Neural cell (in vitro differentiated cells): ENCODE measurements around the gene ENHO. TPM values are rescaled to one million over a fixed set of nuclear protein-coding genes. Genes with fewer than 3 reads are reported as not detected.

Source experiments
- H2AFZ ChIP-seq: fragments of 200-600, 300-800 bp; sonication (generic), shearing (Covaris generic); 2 replicates; pipeline ENCODE4 v1.6.0; 2014; ENCODE audit warnings: low read depth, mild to moderate bottlenecking, antibody characterized with exemption, low read length, moderate library complexity
- H3F3A ChIP-seq: fragments of 200-600 bp; shearing (Covaris generic); 2 replicates; pipeline ENCODE4 v1.6.1; 2016; ENCODE audit warnings: mild to moderate bottlenecking, moderate library complexity, mixed read lengths, antibody characterized with exemption, low read length; ENCODE audit not compliant: insufficient read depth, poor library complexity, severe bottlenecking
- H3K27ac ChIP-seq: fragments of 200-600, 300-800 bp; sonication (generic), shearing (Covaris generic); 2 replicates; pipeline ENCODE4 v1.5.1; 2014; ENCODE audit warnings: mild to moderate bottlenecking, low read length, moderate library complexity
- H3K27me3 ChIP-seq: fragments of 300-800, 200-600 bp; sonication (generic), shearing (Covaris generic); 2 replicates; pipeline ENCODE4 v1.6.0; 2014; ENCODE audit warnings: mild to moderate bottlenecking, low read depth, low read length, moderate library complexity; ENCODE audit not compliant: insufficient read depth
- H3K36me3 ChIP-seq: fragments of 300-800, 200-600 bp; sonication (generic), shearing (Covaris generic); 2 replicates; pipeline ENCODE4 v1.5.1; 2014; ENCODE audit warnings: mild to moderate bottlenecking, antibody characterized with exemption, low read length, moderate library complexity; ENCODE audit not compliant: insufficient read depth
- H3K4me2 ChIP-seq: fragments of 300-800, 200-600 bp; sonication (generic), shearing (Covaris generic); 2 replicates; pipeline ENCODE4 v1.6.0; 2014; ENCODE audit warnings: mild to moderate bottlenecking, low read length
- H3K4me3 ChIP-seq: fragments of 300-800, 200-600 bp; sonication (generic), shearing (Covaris generic); 2 replicates; pipeline ENCODE4 v1.5.1; 2014; ENCODE audit warnings: mild to moderate bottlenecking, low read length, moderate library complexity
- H3K79me2 ChIP-seq: fragments of 200-600 bp; shearing (Covaris generic); replicated peaks from 2 replicates; pipeline ENCODE4 v1.6.0; 2014; ENCODE audit warnings: mild to moderate bottlenecking, low read length, moderate library complexity; ENCODE audit not compliant: insufficient read depth
- H3K9ac ChIP-seq: fragments of 300-800, 200-600 bp; sonication (generic), shearing (Covaris generic); 2 replicates; pipeline ENCODE4 v1.6.1; 2016; ENCODE audit warnings: mild to moderate bottlenecking, low read length, mixed read lengths
- H3K9me2 ChIP-seq: fragments of 200-600 bp; shearing (Covaris generic); 2 replicates; pipeline ENCODE4 v1.6.1; 2016; ENCODE audit warnings: mild to moderate bottlenecking, low read length, mixed read lengths; ENCODE audit not compliant: insufficient read depth
- H3K9me3 ChIP-seq: fragments of 200-600, 300-800 bp; sonication (generic), shearing (Covaris generic); 2 replicates; pipeline ENCODE4 v1.6.1; 2016; ENCODE audit warnings: mild to moderate bottlenecking, mixed run types, low read length, moderate library complexity, mixed read lengths
- H4K20me1 ChIP-seq: fragments of 200-600 bp; shearing (Covaris generic); 2 replicates; pipeline ENCODE4 v1.6.1; 2016; ENCODE audit warnings: mild to moderate bottlenecking, mixed run types; ENCODE audit not compliant: insufficient read depth
- EP300 ChIP-seq: fragments of 450-650 bp; conservative IDR thresholded peaks from 2 replicates; pipeline ENCODE4 v1.6.1; 2014; ENCODE audit warnings: antibody characterized with exemption, mild to moderate bottlenecking, moderate library complexity; ENCODE audit not compliant: poor library complexity, severe bottlenecking
- EZH2 ChIP-seq: fragments of 200-600, 300-800 bp; shearing (Covaris generic), sonication (generic); IDR thresholded peaks from 2 replicates; pipeline ENCODE4 v1.6.1; 2014; ENCODE audit warnings: antibody characterized with exemption, low read length, borderline replicate concordance, mild to moderate bottlenecking; ENCODE audit not compliant: insufficient read depth, poor library complexity, severe bottlenecking
- MXI1 ChIP-seq: fragments of 450-650 bp; conservative IDR thresholded peaks from 2 replicates; pipeline ENCODE4 v1.6.1; 2014; ENCODE audit warnings: antibody characterized with exemption, mild to moderate bottlenecking; ENCODE audit not compliant: poor library complexity, severe bottlenecking
- POLR2AphosphoS5 ChIP-seq: IDR thresholded peaks from 2 replicates; pipeline ENCODE4 v1.6.1; 2012
- RAD21 ChIP-seq: fragments of 450-650 bp; conservative IDR thresholded peaks from 2 replicates; pipeline ENCODE4 v1.6.1; 2014; ENCODE audit warnings: antibody characterized with exemption, mild to moderate bottlenecking, moderate library complexity
- SMC3 ChIP-seq: fragments of 450-650 bp; conservative IDR thresholded peaks from 2 replicates; pipeline ENCODE4 v1.6.1; 2014; ENCODE audit warnings: antibody characterized with exemption, mild to moderate bottlenecking, moderate library complexity; ENCODE audit not compliant: poor library complexity
- TAF1 ChIP-seq: IDR thresholded peaks from 2 replicates; pipeline ENCODE4 v1.6.1; 2012; ENCODE audit warnings: low read depth
- polyA plus RNA-seq: library from polyadenylated mRNA; depleted of rRNA; stranded (reverse); fragments of >200 nt; gene quantifications from 2 replicates; pipeline ENCODE4 v1.2.3, GENCODE V29; 2014
- TF ChIP-seq, protein P1 (sequence below): IDR thresholded peaks from 2 replicates; pipeline ENCODE4 v1.6.1; 2012; ENCODE audit warnings: borderline replicate concordance
- TF ChIP-seq, protein P2 (sequence below): fragments of 450-650 bp; IDR thresholded peaks from 2 replicates; pipeline ENCODE4 v1.5.1; 2014; ENCODE audit warnings: antibody characterized with exemption, mild to moderate bottlenecking, moderate library complexity; ENCODE audit not compliant: poor library complexity, severe bottlenecking

Gene ENHO
- polyA plus RNA-seq, 1 donor from 2014 or later: 172 TPM

DNA sequence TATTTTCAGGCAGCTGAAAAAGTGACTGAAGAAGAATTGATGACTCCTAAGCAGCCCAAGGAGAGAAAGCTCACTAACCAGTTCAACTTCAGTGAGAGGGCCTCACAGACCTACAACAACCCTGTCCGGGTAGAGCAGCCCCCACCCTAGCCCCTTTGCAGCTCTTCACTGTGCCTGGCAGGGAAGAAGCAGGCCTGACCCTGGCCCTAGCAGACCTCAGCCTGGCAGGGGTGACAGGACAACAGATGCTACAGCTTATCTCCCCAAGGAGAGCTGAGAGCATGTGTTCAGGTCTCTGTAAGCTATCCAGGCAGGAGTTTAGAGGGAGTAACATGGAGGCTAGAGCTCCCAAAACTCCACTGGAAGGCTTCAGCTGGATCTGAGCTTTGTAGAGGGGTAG, 32.4 kb downstream of the ENHO start:
- H3K27ac ChIP-seq: no peak overlapping the region
- H3K4me3 ChIP-seq: no peak overlapping the region
- no peaks in the 10 kb centered on the region for H3K36me3 ChIP-seq
- H4K20me1 ChIP-seq: no peaks in the 10 kb centered on the region
- no peaks in the 10 kb centered on the region for H3F3A ChIP-seq
- H3K9me3 ChIP-seq: no peaks in the 10 kb centered on the region
- H2AFZ ChIP-seq: no peak overlapping the region
- H3K27me3 ChIP-seq: no peaks in the 10 kb centered on the region
- H3K9me2 ChIP-seq: no peaks in the 10 kb centered on the region
- no peak overlapping the region for H3K4me2 ChIP-seq
- TF ChIP-seq TAF1 (no peak), RAD21 (no peak), EP300 (no peak), SMC3 (no peak), EZH2 (no peak), POLR2AphosphoS5 (no peak), MXI1 (no peak)
- TF ChIP-seq, protein P1, sequence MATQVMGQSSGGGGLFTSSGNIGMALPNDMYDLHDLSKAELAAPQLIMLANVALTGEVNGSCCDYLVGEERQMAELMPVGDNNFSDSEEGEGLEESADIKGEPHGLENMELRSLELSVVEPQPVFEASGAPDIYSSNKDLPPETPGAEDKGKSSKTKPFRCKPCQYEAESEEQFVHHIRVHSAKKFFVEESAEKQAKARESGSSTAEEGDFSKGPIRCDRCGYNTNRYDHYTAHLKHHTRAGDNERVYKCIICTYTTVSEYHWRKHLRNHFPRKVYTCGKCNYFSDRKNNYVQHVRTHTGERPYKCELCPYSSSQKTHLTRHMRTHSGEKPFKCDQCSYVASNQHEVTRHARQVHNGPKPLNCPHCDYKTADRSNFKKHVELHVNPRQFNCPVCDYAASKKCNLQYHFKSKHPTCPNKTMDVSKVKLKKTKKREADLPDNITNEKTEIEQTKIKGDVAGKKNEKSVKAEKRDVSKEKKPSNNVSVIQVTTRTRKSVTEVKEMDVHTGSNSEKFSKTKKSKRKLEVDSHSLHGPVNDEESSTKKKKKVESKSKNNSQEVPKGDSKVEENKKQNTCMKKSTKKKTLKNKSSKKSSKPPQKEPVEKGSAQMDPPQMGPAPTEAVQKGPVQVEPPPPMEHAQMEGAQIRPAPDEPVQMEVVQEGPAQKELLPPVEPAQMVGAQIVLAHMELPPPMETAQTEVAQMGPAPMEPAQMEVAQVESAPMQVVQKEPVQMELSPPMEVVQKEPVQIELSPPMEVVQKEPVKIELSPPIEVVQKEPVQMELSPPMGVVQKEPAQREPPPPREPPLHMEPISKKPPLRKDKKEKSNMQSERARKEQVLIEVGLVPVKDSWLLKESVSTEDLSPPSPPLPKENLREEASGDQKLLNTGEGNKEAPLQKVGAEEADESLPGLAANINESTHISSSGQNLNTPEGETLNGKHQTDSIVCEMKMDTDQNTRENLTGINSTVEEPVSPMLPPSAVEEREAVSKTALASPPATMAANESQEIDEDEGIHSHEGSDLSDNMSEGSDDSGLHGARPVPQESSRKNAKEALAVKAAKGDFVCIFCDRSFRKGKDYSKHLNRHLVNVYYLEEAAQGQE: no peak
- TF ChIP-seq, protein P2, sequence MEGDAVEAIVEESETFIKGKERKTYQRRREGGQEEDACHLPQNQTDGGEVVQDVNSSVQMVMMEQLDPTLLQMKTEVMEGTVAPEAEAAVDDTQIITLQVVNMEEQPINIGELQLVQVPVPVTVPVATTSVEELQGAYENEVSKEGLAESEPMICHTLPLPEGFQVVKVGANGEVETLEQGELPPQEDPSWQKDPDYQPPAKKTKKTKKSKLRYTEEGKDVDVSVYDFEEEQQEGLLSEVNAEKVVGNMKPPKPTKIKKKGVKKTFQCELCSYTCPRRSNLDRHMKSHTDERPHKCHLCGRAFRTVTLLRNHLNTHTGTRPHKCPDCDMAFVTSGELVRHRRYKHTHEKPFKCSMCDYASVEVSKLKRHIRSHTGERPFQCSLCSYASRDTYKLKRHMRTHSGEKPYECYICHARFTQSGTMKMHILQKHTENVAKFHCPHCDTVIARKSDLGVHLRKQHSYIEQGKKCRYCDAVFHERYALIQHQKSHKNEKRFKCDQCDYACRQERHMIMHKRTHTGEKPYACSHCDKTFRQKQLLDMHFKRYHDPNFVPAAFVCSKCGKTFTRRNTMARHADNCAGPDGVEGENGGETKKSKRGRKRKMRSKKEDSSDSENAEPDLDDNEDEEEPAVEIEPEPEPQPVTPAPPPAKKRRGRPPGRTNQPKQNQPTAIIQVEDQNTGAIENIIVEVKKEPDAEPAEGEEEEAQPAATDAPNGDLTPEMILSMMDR: no peak
- H3K79me2 ChIP-seq: no peaks in the 10 kb centered on the region
- H3K9ac ChIP-seq: no peak overlapping the region

DNA sequence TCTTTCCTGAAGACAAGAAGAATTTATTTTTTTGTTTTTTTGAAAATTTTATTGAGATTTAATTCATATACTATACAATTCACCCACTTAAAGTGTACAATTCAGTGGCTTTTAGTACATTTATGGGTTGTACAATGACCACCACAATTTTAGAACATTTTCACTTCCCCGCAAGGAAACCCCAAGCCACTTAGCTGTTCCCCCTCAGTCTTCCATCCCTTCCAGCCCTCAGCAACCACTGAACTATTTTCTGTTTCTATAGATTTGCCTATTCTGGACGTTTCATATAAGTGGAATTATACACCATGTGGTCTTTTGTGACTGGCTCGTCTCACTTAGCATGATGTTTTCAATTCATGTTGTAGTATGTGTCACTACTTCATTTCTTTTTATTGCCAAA, 36.2 kb downstream of the ENHO start:
- Histone ChIP-seq H4K20me1 (no peaks in the 10 kb centered on the region), H2AFZ (no peak overlapping the region), H3K79me2 (no peaks in the 10 kb centered on the region), H3K27ac (no peak overlapping the region), H3K4me3 (no peak overlapping the region), H3K9ac (no peak overlapping the region), H3K9me3 (no peaks in the 10 kb centered on the region), H3K4me2 (no peak overlapping the region), H3F3A (no peaks in the 10 kb centered on the region), H3K36me3 (no peaks in the 10 kb centered on the region), H3K9me2 (no peaks in the 10 kb centered on the region), H3K27me3 (no peaks in the 10 kb centered on the region)
- no peak for TF ChIP-seq SMC3
- TF ChIP-seq, protein P1: no peak
- TF ChIP-seq, protein P2: no peak
- TF ChIP-seq POLR2AphosphoS5: no peak
- TF ChIP-seq MXI1: no peak
- TF ChIP-seq EZH2: no peak
